NCI-H524 (cell line): ENCODE data around the gene MRPL24.
"Not testable (repeated sequence)": the region's sequence is repeated elsewhere in the genome, so short reads cannot be mapped to it uniquely, and the experiment has no call there.

Experiments
- DNase-seq, 2 experiments: peaks; one replicate each; lab custom pipeline; 2025; lab: John Stamatoyannopoulos, UW

Gene MRPL24

DNA sequence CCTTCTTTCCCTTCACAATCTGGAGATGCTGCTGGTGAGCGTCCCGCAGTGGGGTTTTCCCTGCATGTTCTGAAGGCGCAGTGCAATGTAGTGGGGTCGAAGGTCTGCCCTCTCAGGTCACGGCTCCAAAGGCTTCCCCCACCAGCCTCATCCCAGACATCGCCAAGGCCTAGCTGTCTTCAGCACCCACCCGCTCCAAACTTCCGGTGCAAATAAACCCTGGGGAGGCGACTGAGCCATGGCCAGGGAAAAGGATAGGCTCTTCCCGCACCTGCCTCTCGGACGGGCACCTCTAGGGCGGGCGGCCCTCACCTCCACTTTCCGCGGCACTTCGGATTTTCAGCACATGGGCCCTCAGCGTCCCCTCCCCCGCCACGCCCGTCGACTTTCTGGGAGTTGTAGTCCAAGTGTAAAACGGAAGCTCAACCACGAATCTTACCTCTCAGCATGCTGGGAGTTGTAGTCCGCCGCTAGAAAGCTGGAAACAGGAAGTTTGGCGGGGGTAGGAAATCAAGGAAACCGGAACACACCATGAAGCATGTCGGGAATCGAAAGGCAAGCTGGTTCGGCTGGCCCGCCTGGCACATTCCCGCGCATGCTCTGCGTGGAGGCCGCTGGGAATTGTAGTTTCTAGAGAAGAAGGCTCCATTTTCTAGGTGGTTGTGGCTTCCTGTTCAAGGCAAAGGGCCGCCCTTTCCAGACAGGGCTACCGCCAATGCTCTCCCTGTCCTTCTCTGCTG, at the start of gene MRPL24:
MRPL24 (minus strand) TSS at position 348 of the 740 bp plus-strand sequence. CDS start 2,384 bp downstream, outside the sequence.
- peak; percentile 99 for DNase-seq

DNA sequence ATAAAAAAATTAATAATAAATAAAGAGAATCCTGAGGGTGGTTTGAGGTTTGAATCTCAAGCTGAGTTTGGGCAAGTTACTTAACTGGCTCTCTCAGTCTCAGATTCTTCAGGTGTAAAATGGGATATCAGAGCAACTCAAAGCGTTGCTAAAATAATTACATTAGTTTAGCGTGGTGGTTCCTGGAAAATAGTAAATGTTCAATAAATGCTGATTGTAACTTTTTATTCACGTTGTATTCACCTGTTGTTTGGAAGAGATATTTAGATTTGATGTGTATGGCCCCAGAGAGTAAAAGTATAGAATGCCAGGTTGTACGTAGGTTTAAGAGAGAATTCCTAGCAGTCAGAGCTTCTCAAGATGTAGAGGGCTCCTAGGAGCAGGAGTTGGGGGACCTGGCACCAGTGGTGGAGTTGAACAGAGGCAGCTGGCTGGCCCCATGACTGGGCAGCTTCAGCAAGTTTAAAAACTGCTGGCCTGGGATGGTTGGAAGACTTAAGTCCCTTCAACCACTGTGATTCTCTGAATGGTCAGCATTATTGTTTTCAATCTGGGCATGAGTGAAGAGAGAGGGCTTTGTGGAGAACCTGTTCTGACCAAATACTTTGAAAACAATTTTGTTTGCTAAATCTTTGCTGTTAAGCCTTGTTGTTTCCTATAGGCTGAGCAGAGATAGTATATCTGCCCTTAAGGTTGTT, 48.9 kb upstream of the MRPL24 start:
- DNase-seq, result no peak

DNA sequence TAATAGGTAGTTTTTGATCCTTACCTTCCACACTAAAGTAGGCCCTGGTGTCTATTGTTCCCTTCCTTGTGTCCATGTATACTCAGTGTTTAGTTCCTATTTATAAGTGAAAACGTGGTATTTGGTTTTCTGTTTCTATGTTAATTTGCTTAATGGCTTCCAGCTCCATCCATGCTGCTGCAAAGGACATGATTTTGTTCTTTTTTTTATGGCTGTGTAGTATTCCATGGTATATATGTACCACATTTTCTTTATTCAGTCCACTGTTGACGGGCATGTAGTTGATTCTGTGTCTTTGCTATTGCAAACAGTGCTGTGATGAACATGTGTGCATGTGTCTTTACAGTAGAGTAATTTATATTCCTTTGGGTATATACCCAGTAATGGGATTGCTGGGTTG, 47.2 kb upstream of the MRPL24 start:
- no peak for DNase-seq

DNA sequence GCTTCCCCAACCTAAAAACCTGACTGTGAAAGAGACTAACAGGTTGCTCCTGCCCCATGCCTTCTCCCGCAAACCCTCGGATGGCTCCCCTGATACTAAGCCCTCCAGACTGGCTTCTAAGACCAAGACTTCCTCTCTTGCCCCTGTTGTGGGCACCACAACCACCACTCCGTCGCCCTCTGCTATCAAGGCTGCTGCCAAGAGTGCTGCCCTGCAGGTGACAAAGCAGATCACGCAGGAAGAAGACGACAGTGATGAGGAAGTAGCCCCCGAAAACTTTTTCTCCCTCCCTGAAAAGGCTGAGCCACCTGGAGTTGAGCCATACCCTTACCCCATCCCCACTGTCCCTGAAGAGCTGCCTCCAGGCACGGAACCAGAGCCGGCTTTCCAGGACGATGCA, 45.8 kb upstream of the MRPL24 start:
- no peak for DNase-seq

DNA sequence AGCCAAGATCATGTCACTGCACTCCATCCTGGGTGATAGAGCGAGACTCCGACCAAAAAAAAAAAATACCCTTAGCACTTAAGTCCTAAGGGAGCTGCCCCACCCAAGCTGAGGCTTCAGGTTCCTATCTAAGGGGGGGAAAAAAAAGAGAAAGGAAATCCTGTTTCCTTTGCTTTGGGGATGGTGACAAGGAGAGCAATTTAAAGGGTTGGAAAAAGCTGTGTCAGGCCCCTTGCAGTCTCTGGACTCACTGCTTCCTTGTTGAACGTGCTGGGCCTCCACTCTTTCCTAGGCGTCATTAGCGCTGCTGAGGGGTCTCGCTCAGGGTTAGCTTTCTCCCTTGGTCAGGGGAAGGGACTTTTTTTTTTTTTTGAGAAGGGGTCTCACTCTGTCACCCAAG, 44.6 kb upstream of the MRPL24 start:
- DNase-seq, result no peak

DNA sequence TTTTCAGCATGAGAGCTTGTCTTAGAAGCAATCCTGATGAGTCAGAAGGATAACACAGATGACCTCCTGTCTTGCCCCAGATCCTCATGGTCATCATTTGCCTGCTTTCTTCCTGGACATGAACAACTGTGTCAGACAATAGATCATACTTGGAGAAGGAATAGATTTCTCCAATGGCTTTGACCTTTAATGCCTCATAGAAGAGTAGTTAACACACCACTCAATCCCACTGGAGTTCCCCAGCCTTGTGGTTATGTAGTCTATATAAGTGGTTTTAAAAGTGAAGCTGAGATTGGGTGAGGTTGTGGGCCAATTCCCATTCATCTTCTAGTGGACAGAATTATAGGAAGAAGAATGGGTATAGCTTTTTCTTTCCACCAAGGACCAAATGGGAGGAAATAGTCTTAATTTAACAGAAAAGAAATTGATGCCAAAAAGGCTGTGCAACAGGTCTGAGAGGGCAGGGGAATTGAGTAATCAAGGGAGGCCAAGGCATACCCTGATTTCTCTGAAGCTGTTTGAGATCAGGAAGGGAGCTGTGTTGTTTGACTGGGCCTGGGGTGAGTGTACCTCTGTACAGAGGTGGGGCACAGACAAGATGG, 40.8 kb upstream of the MRPL24 start:
- DNase-seq, result no peak

DNA sequence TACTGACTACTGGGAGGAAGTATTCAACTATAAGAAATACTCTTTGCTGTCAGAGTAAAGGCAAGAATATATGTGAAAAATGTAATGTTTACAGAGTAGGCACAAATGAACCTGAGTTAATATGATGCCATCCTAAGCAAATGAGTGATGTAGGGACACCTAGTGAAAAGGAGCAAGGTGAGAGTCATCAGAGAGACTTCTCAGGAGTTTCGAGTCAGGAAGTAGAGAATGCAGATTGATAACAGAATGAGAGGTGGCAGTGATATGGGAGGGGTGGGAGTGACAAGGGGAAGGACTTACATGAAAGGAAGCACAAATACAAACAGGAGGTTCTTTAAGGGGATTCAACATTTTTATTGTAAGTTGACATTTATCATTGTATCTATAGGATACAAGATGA, 36.7 kb upstream of the MRPL24 start:
- no peak for DNase-seq

DNA sequence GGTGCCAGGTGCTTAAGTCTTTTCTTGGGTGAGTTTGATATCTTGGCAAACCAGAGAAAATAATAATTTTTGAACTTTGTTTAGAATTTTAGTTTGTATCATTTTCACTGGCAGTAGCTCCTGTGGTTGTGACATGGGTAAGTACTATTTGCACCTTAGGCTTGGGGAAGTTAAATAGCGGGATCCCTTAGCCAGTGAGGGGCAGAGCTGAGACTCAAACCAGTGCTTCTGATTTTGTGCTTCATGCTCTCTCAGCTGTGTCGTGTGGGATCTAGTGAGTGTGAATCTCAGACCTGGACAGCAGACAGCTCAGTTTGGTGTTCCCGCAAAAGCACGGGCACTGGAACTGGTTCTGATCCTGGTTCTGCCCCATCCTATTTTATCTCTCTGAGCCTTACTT, 36.1 kb upstream of the MRPL24 start:
- no peak for DNase-seq

DNA sequence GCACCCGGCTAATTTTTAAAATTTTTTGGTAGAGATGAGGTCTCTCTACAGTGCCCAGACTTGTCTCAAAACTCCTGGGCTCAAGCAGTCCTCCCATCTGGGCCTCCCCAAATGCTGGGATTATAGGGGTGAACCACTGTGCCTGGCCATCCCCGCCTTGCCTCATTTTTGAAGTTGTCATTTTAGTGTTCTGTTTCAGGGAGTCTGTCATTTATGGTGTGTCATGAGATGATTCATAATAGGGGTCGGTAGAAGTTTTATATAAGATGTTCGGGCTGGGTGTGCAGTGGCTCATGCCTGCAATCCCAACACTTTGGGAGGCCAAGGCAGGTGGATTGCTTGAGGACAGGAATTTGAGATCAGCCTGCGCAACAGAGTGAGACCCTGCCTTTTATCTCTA, 34.9 kb upstream of the MRPL24 start:
- no peak for DNase-seq

DNA sequence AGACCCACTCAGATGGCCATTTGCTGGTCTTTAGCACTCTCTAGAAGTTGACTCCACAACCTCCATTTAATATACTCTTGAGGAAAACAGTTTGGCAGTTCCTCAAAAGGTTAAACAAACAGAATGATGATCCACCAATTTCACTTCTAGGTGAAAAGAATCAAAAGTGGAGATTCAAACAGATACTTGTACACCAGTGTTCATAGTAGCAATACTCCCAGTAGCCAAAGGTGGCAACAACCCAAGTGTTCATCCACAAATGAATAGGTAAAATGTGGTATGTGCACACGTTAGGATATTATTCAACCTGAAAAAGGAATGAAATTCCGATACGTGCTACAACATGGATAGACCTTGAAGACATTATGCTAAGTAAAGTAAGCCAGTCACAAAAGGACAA, 32.7 kb upstream of the MRPL24 start:
- DNase-seq, result no peak

DNA sequence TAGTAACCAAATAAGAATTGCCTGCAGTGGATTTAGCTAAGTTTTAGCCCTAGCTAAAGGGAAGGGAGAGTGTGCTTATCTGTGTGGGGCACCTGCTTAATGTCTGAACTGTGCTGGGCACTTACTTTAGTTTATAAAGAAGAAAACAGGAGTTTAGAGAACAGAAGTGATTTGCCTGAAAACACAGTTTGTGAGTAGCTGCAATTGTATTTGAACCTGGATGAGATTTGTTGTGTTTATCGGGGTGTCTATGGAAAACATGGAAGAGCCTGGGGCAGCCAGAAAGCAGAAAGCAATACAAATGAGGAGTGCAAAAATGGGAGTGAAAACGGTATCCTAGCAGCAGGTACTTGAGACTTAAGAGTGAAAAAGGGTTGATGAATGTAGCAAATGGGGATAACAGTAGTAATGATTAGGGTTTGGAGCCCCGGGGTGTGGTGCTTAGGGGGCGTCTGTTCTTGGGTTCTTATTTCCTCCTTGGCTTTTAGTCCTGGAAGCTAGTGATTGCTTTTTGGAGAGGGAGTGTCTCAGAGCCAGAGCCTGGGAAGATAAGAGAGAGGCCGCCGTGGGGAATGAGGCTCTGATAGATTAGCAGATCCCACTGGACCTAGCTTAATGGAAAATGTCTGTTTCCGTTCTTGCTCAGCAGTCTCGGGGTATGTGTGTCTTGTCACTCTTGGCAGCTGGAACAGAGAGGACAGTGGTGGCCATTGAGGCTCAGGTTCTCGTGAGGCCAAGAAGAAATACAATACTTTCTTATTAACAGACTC, 32.0 kb upstream of the MRPL24 start:
- DNase-seq, result no peak

DNA sequence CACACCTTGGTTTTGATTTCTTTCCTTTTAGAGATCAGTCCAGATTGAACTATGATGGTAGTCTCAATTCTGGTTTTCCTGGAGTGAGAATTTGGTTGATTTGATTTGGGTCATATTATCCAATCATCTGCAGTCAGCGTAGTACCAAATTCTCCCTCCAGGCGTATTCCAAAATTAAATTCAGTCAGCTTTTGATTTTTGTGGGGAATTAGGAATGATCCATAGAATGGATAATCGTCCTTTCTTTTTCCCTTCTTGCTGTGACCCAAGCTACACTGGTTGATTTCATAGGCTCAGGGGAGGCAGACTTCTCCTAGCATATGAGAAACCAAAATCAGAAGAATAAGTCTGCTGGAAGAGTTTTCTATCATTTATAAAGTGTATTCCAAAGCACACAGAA, 31.3 kb upstream of the MRPL24 start:
- no peak for DNase-seq

DNA sequence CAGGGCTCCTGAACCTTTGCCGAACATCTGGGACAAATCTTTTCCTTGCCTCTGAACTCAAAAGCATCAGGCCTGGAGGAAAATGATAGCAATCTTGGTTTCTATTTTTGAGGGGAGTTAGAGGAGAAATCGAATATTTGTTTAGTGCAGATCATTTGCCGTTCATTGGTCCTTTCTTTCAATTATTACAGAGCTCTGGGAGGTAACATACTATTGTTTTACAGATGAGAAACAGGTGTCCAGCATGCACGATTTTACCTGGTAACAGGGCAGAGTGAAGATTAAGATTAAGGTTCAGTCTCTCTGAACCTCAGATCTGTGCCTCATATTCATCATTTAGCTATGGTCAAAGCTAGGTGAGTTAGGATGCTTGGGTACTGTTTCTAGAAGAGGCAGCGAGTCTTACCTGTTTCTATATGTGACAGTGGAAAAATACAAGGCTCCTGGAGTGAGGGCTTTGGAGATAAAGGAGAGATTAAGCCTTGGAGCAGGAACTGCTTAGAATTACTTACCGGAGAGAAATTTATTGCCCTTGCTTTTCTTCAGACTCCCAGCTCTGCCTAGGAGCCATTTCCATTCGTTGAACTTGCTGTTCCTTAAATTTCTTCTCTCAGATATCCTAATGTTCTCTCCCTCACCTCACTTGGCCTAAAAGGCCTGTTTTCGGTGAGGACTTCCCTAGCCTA, 27.9 kb upstream of the MRPL24 start:
- DNase-seq, result no peak

DNA sequence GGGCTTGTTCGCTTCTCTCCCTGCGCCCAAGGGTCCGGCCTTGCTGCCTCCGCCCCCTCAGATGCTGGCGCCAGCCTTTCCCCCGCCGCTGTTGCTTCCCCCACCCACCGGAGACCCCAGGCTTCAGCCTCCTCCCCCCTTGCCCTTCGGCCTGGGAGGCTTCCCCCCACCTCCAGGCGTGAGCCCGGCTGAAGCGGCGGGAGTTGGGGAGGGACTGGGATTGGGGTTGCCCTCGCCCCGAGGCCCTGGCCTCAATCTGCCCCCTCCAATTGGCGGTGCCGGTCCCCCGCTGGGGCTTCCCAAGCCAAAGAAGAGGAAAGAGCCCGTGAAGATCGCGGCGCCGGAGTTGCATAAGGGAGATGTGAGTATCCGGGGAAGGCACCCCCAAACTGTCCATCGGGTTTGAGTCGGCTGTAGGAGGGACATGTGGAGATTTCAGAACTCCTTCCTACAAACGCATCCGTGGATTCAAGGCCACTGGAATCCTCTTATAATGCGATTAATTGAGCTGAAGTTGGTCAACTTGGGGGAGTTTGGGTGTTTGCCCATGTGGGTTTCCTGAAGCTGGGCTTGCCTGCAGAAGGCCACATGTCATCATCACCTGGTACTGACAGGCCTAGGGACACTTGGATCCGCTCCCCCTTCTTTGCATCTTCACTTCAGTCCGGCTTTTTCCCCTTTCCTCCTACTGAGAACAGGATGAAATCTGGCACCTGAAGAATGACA, 27.2 kb upstream of the MRPL24 start:
- DNase-seq, result peak in 1 of 2 experiments; percentile 40

DNA sequence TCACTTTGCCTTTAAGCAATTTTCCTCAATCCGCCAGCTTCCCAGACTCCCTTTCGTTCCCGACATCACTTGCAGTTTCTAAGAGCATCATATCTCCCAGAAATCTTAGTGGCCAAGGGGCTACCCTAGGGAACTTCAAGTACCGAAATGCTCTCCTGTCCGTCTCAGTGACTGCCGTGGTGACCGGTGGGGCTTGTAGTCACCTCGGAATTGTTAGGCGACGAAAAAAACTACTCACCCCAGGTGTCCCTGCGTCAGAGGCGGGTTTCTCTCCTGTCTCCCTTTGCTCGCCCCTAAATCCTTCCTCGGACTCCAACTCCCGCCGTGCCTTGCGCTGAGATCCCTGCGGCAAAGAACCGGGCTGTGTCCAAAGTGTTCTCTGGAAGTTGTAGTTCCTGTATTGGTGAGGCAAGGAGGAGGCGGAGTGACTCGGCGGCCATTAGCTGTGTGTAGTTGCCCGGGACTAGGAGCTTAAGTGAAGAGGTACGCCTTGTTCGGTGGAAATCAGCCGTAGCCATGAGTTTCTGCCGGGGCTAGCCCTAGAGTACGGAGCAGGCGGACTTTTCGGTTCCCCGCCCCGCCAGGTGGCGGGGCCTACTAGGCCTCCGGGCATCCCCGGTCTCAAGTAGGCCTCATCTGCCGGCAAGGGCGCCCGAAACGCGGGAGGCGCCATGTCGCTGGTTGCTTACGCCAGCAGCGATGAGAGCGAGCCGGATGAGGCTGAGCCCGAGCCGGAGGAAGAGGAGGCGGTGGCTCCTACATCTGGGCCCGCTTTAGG, 26.4 kb upstream of the MRPL24 start, which contains the start of gene PRCC:
PRCC (plus strand) TSS at position 435 of the 778 bp plus-strand sequence; CDS start at position 672, 237 bp downstream.
- peak; percentile 98 to 100 for DNase-seq

DNA sequence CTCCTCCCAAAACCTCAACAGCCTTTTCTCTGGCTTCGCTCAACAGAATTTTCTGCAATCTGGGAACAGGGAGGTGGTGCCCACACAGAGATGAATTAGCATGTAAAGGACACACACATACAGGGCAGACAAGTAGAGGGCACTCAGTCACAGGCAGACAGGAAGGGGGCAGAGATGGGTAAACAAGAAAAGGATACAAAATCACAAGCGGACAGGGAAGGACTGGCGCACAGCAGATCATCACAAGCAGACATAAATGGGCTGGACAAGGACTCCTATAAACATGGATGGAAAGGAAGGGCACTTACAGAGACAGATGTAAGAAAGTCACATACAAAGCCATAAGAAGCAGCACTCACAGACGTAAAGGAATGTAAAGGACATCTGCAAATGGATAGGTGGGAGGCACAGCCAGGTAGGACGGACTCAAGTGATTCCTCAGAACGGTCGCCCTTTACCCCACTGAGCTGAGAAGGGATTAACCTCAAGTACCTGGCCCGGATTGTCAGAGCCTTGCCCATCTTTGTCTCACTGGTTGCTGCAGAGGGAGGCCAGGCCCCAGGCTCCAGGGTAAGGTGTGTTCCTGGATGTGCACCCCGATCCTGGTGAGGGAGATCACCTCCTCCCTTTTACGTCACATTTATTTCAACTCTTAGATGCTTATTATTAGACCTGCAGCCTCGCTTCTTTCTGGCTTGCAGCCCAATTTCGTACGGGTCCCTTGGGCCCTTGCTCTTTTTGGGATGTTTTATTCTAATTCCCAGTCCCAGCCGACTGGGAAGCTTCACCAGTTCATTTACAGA, 25.6 kb upstream of the MRPL24 start:
- peak in 1 of 2 experiments; percentile 44 for DNase-seq

DNA sequence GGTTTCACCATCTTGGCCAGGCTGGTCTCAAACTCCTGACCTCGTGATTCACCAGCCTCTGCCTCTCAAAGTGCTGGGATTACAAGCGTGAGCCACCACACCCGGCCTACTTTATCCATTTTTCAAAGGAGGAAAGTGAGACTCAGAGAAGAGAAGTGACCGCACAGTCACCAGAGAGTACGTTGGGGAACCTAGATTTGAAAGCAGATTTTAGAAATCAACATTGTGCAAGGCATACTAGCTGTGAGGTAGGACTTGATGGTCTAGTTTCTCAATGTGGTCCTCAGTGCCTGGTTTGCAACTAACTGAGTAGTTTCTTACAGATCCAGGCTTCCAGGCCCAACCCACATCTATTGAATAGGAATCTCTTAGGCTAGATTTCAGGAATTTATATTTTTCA, 24.8 kb upstream of the MRPL24 start:
- no peak for DNase-seq

DNA sequence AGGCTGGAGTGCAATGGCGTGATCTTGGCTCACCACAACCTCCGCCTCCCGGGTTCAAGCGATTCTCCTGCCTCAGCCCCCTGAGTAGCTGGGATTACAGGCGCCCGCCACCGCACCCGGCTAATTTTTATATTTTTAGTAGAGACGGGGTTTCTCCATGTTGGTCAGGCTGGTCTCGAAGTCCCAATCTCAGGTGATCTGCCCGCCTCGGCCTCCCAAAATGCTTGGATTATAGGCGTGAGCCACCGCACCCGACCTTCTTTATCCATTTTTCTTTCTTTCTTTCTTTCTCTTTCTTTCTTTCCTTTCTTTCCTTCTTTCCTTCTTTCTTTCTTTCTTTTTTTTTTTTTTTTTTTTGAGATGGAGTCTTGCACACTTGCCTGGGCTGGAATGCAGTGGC, 24.2 kb upstream of the MRPL24 start:
- DNase-seq, result not testable (repeated sequence)

DNA sequence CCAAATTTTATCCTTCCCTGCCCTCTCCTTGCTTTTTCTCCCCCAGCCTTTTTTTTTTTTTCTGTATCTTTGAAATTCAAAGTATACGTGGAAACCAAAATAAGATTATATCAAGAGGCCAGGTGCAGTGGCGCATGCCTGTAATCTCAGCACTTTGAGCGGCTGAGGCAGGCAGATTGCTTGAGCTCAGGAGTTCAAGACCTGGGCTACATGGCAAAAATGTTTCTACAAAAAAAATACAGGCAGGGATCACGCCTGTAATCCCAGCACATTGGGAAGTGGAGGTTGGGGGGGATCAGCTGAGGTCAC, 19.9 kb upstream of the MRPL24 start:
- peak in 1 of 2 experiments; percentile 62 for DNase-seq
